Hepatocyte (in vitro differentiated cells): ENCODE measurements around the gene MRPL38. TPM values are rescaled to one million over a fixed set of nuclear protein-coding genes. Genes with fewer than 3 reads are reported as not detected.

Source experiments
- DNase-seq: peaks from one replicate; pipeline ENCODE4 v3.0.0-alpha.2; 2016; ENCODE audit warnings: low spot score
- H2AFZ ChIP-seq: fragments of 200-600 bp; sonication (generic); 2 replicates; pipeline ENCODE4 v1.6.0; 2016; ENCODE audit warnings: antibody characterized with exemption, mild to moderate bottlenecking
- H3K27ac ChIP-seq: fragments of 200-600 bp; sonication (generic); 2 replicates; pipeline ENCODE4 v1.5.1; 2016; ENCODE audit warnings: mild to moderate bottlenecking
- H3K27me3 ChIP-seq: fragments of 200-600 bp; sonication (generic); 2 replicates; pipeline ENCODE4 v1.6.1; 2016
- H3K36me3 ChIP-seq: fragments of 200-600 bp; sonication (generic); replicated peaks from 2 replicates; pipeline ENCODE4 v1.5.1; 2016; ENCODE audit warnings: low read depth; ENCODE audit not compliant: insufficient read depth
- H3K4me1 ChIP-seq: fragments of 200-600 bp; sonication (generic); 2 replicates; pipeline ENCODE4 v1.5.1; 2016; ENCODE audit warnings: mild to moderate bottlenecking, moderate library complexity; ENCODE audit not compliant: insufficient read depth
- H3K4me2 ChIP-seq: fragments of 200-600 bp; sonication (generic); 2 replicates; pipeline ENCODE4 v1.6.0; 2016
- H3K4me3 ChIP-seq: fragments of 200-600 bp; sonication (generic); 2 replicates; pipeline ENCODE4 v1.5.1; 2016; ENCODE audit warnings: mild to moderate bottlenecking
- H3K79me2 ChIP-seq: fragments of 200-600 bp; sonication (generic); 2 replicates; pipeline ENCODE4 v1.6.0; 2017; ENCODE audit warnings: mild to moderate bottlenecking
- H3K9me2 ChIP-seq: fragments of 200-600 bp; sonication (generic); replicated peaks from 2 replicates; pipeline ENCODE4 v1.6.0; 2017; ENCODE audit warnings: mild to moderate bottlenecking; ENCODE audit not compliant: insufficient read depth
- H3K9me3 ChIP-seq: fragments of 200-600 bp; sonication (generic); 2 replicates; pipeline ENCODE4 v1.5.1; 2016; ENCODE audit warnings: low read depth, mild to moderate bottlenecking
- H4K20me1 ChIP-seq: fragments of 200-600 bp; sonication (generic); 2 replicates; pipeline ENCODE4 v1.6.0; 2016; ENCODE audit warnings: mild to moderate bottlenecking; ENCODE audit not compliant: insufficient read depth, poor library complexity, severe bottlenecking
- CTCF ChIP-seq: fragments of 200-600 bp; sonication (generic); IDR thresholded peaks from 2 replicates; pipeline ENCODE4 v1.5.1; 2016; ENCODE audit warnings: antibody characterized with exemption, mild to moderate bottlenecking; ENCODE audit not compliant: poor library complexity
- EZH2 ChIP-seq: fragments of 200-600 bp; sonication (generic); IDR thresholded peaks from 2 replicates; pipeline ENCODE4 v1.6.1; 2016; ENCODE audit warnings: antibody characterized with exemption, mild to moderate bottlenecking, borderline replicate concordance
- EZH2phosphoT487 ChIP-seq: fragments of 200-600 bp; sonication (generic); IDR thresholded peaks from one replicate; pipeline ENCODE4 v1.6.1; 2018; ENCODE audit warnings: antibody characterized with exemption, mild to moderate bottlenecking, low read depth, moderate library complexity; ENCODE audit not compliant: unreplicated experiment, severe bottlenecking
- WGBS: methylation state at CpG from one replicate; pipeline ENCODE4 v1.1.6; 2016; ENCODE audit warnings: low lambda C conversion rate; ENCODE audit errors: missing lambda C conversion rate; 5-methylcytosine and 5-hydroxymethylcytosine counted together
- polyA plus RNA-seq: library from polyadenylated mRNA; unstranded; fragments of >200 nt; fragmentation: Nextera tagmentation; extraction: Ambion mirVana; gene quantifications from 2 replicates; pipeline ENCODE4 v1.2.1, GENCODE V29; 2016
- total RNA-seq: library from RNA; depleted of rRNA; stranded (reverse); fragments of >200 nt; gene quantifications from 2 replicates; pipeline ENCODE4 v1.2.3, GENCODE V29; 2014

Gene MRPL38
- total and polyA plus RNA-seq, 2 experiments from 2014 or later, result 50.2 to 124 TPM

- H3K4me2 ChIP-seq, result peak overlapping the region; percentile 80
These were observed 27.5 kb downstream of the MRPL38 start for GRCh38 chr17:75876938-75877751.

DNA sequence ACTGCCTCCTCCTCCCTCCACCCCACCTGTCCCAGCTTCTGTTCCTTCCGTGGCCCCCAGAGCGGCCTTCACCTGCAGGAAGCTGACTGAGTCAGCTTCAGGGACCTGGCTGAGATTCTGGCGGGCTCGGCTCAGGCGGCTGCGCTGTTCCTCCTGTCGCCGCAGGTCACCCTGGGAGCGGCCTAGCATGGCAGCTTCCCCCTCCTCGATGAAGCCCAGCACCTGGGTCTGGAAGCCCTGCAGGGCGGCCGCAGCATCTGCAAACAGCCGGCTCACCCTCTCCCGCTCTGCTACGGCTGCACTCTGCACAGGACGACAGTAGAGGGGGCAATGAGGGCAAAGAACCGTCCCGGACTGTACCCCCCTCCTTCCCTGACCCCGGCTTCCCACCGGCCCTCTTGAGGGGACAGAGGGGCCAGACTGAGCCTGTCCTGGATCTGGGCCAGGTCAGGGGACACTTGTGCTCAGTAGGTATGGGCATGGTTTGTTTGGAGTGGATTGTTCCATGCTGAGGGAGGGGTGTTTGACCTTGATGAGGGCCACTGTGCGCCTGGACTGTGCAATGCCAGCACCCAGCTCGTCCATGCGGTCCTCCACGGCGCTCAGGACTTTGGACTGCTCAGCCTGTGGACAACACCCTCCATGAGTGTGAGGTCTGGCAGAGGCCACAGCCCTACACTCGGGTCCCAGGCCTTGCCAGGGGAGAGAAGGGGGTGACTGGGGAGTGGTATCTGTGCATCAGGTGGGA is 28.3 kb downstream of the MRPL38 start:
- Histone ChIP-seq H3K4me2 (peak overlapping the region; percentile 80), H3K27me3 (peaks cover 9% of the 10 kb centered on the region), H4K20me1 (no peaks in the 10 kb centered on the region), H3K4me1 (peaks cover 22% of the 10 kb centered on the region), H3K9me2 (no peaks in the 10 kb centered on the region), H3K79me2 (no peaks in the 10 kb centered on the region), H3K4me3 (no peak overlapping the region), H2AFZ (no peak overlapping the region), H3K27ac (peak overlapping the region; percentile 85), H3K36me3 (no peaks in the 10 kb centered on the region), H3K9me3 (no peaks in the 10 kb centered on the region)
- TF ChIP-seq CTCF (peak; percentile 12), EZH2phosphoT487 (no peak), EZH2 (no peak)
- 55% methylated on average over 26 of the region's 26 CpGs for WGBS
- DNase-seq, result peak; percentile 58

More at GRCh38 chr17:75876938-75877751, 27.5 kb downstream of the MRPL38 start:
- H3K9me2 ChIP-seq, result no peaks in the 10 kb centered on the region
- peak overlapping the region; percentile 26 for H3K4me3 ChIP-seq
- no peak overlapping the region for H2AFZ ChIP-seq
- TF ChIP-seq EZH2phosphoT487 (no peak), CTCF (peak; percentile 10), EZH2 (no peak)
- peaks cover 22% of the 10 kb centered on the region for H3K4me1 ChIP-seq
- peak overlapping the region; percentile 85 for H3K27ac ChIP-seq
- H3K27me3 ChIP-seq, result peaks cover 9% of the 10 kb centered on the region
- 24% methylated on average over 36 of the region's 41 CpGs for WGBS
- H3K79me2 ChIP-seq, result no peaks in the 10 kb centered on the region
- H4K20me1 ChIP-seq, result no peaks in the 10 kb centered on the region
- peak; percentile 89 for DNase-seq
- no peaks in the 10 kb centered on the region for H3K9me3 ChIP-seq
- H3K36me3 ChIP-seq, result no peaks in the 10 kb centered on the region

DNA sequence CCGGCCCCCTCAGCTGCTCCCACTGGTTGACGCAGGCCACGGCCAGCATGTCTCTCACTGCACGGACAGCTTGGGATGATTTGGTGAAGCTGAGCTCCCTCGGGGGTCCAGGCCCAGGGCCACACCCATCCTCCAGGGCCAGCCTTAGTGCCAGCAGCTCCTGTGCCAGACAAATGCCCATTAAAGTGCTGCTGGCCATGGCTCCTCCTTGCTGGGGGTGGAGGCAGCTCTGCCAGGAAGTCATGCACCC is 28.8 kb downstream of the MRPL38 start:
- H3K79me2 ChIP-seq, result no peaks in the 10 kb centered on the region
- H3K27me3 ChIP-seq, result peaks cover 9% of the 10 kb centered on the region
- peak overlapping the region; percentile 85 for H3K27ac ChIP-seq
- no peak for DNase-seq
- H4K20me1 ChIP-seq, result no peaks in the 10 kb centered on the region
- H3K9me3 ChIP-seq, result no peaks in the 10 kb centered on the region
- no peaks in the 10 kb centered on the region for H3K36me3 ChIP-seq
- H3K4me1 ChIP-seq, result peaks cover 22% of the 10 kb centered on the region
- no peak overlapping the region for H3K4me3 ChIP-seq
- H2AFZ ChIP-seq, result no peak overlapping the region
- WGBS, result 85% methylated on average over 5 of the region's 5 CpGs
- no peaks in the 10 kb centered on the region for H3K9me2 ChIP-seq
- peak overlapping the region; percentile 80 for H3K4me2 ChIP-seq
- TF ChIP-seq CTCF (no peak), EZH2 (no peak), EZH2phosphoT487 (no peak)
